ENCODE measurements around the gene SLC29A1. TPM values are rescaled to one million over a fixed set of nuclear protein-coding genes. Genes with fewer than 3 reads are reported as not detected.

The SLC29A1 gene
- total and polyA plus RNA-seq, 9 of the 15 experiments (the other 6 are each of a cell fraction or from before 2014, with no cell fraction given), result 18.9 to 170 (median 57.7) TPM

DNA sequence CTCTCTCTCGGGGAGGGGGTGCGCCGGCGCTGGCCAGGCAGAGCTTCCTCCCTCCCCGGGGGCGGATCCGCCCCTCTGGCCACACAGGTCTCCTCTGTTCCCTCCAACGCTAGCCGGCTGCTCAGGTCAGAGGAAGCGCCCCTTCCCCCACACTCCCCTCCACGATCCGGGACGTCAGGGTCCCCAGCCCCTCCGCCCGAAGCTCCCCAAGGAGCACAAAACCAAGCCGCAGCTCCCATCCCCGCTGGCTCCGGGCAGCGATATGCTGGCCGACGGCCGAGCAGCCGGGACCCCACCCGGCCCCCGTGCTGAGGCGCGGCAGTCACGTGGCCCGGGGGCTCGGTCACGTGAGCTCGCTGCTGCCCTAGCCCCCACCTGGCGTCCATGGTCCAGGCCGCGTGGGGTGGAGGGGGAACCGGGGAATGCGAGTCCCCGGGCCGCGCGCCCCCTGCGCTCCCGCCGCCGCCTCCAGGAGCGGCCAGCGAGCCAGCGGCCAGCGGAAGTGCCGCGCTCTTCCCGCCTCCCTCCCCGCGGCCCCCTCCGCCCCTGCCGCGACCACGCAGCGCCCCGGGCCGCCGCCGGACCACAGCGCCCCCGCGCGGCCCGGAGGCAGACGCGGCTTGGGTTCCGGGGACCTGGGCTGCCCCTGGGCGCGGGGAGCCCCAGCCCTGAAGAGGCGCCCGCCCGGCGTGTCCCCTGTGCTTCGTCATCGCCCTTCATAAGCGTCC lies 33.8 kb downstream of the SLC29A1 start, which contains the start of gene SLC35B2 (continued):
- TF ChIP-seq, protein P1, sequence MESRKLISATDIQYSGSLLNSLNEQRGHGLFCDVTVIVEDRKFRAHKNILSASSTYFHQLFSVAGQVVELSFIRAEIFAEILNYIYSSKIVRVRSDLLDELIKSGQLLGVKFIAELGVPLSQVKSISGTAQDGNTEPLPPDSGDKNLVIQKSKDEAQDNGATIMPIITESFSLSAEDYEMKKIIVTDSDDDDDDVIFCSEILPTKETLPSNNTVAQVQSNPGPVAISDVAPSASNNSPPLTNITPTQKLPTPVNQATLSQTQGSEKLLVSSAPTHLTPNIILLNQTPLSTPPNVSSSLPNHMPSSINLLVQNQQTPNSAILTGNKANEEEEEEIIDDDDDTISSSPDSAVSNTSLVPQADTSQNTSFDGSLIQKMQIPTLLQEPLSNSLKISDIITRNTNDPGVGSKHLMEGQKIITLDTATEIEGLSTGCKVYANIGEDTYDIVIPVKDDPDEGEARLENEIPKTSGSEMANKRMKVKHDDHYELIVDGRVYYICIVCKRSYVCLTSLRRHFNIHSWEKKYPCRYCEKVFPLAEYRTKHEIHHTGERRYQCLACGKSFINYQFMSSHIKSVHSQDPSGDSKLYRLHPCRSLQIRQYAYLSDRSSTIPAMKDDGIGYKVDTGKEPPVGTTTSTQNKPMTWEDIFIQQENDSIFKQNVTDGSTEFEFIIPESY (CRISPR knock-in tag; IDR thresholded peaks at IDR 0.05), result peak; percentile 69; the same call in 1 of the 2 replicates
- TF ChIP-seq ZNF707 (CRISPR knock-in tag; conservative IDR thresholded peaks at IDR 0.05) (no peak), GATAD2B (IDR thresholded peaks at IDR 0.05; ENCODE audit: borderline replicate concordance) (peak; percentile 97), GTF2A2 (tag; IDR thresholded peaks at IDR 0.05) (no peak), BRD9 (IDR thresholded peaks at IDR 0.05; ENCODE audit: low read depth, partially characterized antibody) (no peak), NR2C1 (IDR thresholded peaks at IDR 0.05) (no peak), NR2C1 (tag; IDR thresholded peaks at IDR 0.05) (no peak), FOXK1 (CRISPR knock-in tag; IDR thresholded peaks at IDR 0.05; ENCODE audit: borderline replicate concordance) (no peak; the same call in 1 of the 2 replicates), SMAD2 (IDR thresholded peaks at IDR 0.05; ENCODE audit: low read depth, low read length) (no peak), NCOR1 (IDR thresholded peaks at IDR 0.05) (no peak; the same call in 1 of the 2 replicates), ZFP36 (IDR thresholded peaks at IDR 0.05; ENCODE audit: low read depth, low read length, partially characterized antibody) (no peak), ZNF444 (CRISPR knock-in tag; IDR thresholded peaks at IDR 0.05) (no peak), SAFB2 (IDR thresholded peaks at IDR 0.05; ENCODE audit: borderline replicate concordance, low read depth, low read length, severe bottlenecking) (no peak), ZNF695 (CRISPR knock-in tag; IDR thresholded peaks at IDR 0.05) (no peak; the same call in 1 of the 2 replicates), SIRT6 (IDR thresholded peaks at IDR 0.05; ENCODE audit: low read depth, low read length) (no peak), FIP1L1 (IDR thresholded peaks at IDR 0.05; ENCODE audit: low read depth, low read length, poor library complexity, severe bottlenecking) (peak; percentile 87), IRF2 (CRISPR knock-in tag; IDR thresholded peaks at IDR 0.05) (no peak), POLR2B (IDR thresholded peaks at IDR 0.05; ENCODE audit: low read depth, partially characterized antibody) (peak; percentile 19), KAT2B (IDR thresholded peaks at IDR 0.05; ENCODE audit: low read depth, low read length) (no peak), FOXK2 (conservative IDR thresholded peaks at IDR 0.05 in 1 of 2, IDR thresholded peaks at IDR 0.05 in 1 of 2; ENCODE audit: low read depth in 2 of 2) (no peak; a peak in 1 of 4 replicates)
- TF ChIP-seq, protein P2, sequence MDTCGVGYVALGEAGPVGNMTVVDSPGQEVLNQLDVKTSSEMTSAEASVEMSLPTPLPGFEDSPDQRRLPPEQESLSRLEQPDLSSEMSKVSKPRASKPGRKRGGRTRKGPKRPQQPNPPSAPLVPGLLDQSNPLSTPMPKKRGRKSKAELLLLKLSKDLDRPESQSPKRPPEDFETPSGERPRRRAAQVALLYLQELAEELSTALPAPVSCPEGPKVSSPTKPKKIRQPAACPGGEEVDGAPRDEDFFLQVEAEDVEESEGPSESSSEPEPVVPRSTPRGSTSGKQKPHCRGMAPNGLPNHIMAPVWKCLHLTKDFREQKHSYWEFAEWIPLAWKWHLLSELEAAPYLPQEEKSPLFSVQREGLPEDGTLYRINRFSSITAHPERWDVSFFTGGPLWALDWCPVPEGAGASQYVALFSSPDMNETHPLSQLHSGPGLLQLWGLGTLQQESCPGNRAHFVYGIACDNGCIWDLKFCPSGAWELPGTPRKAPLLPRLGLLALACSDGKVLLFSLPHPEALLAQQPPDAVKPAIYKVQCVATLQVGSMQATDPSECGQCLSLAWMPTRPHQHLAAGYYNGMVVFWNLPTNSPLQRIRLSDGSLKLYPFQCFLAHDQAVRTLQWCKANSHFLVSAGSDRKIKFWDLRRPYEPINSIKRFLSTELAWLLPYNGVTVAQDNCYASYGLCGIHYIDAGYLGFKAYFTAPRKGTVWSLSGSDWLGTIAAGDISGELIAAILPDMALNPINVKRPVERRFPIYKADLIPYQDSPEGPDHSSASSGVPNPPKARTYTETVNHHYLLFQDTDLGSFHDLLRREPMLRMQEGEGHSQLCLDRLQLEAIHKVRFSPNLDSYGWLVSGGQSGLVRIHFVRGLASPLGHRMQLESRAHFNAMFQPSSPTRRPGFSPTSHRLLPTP (IDR thresholded peaks at IDR 0.05; ENCODE audit: borderline replicate concordance, extremely low read depth, insufficient read length), result no peak
- TF ChIP-seq, protein P3, sequence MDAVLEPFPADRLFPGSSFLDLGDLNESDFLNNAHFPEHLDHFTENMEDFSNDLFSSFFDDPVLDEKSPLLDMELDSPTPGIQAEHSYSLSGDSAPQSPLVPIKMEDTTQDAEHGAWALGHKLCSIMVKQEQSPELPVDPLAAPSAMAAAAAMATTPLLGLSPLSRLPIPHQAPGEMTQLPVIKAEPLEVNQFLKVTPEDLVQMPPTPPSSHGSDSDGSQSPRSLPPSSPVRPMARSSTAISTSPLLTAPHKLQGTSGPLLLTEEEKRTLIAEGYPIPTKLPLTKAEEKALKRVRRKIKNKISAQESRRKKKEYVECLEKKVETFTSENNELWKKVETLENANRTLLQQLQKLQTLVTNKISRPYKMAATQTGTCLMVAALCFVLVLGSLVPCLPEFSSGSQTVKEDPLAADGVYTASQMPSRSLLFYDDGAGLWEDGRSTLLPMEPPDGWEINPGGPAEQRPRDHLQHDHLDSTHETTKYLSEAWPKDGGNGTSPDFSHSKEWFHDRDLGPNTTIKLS (IDR thresholded peaks at IDR 0.05; ENCODE audit: borderline replicate concordance, low read depth), result peak; percentile 69
